Panc1 (cell line): ENCODE data around the gene KCNQ1. TPM values are rescaled to one million over a fixed set of nuclear protein-coding genes. Genes with fewer than 3 reads are reported as not detected.

Experiments used
- ATAC-seq: fragments of 200-7000 bp; cut with Tn5 transposase; 2 replicates; pipeline ENCODE4 v1.9.1; 2020; ENCODE audit warnings: mild to moderate bottlenecking, moderate library complexity
- BruUV-seq: library from RNA; stranded (reverse); fragments of 400-500 nt; replicated peaks from 2 replicates; lab custom pipeline; 2021; lab: Mats Ljungman, UMichigan
- CTCF ChIA-PET: fragments of 300-600 bp; sonication (Branson Sonifier 250); formaldehyde crosslinking; loops from one replicate; lab custom pipeline; 2022; ENCODE audit warnings: antibody characterized with exemption; lab: Charles Lee
- POLR2A ChIA-PET: fragments of 300-600 bp; sonication (Branson Sonifier 250); formaldehyde crosslinking; loops from one replicate; lab custom pipeline; 2022; ENCODE audit warnings: antibody characterized with exemption; lab: Charles Lee
- DNase-seq: peaks from one replicate; pipeline ENCODE4 v3.0.0-alpha.2; 2010; ENCODE audit warnings: low read depth, low spot score
- H3K27ac ChIP-seq: 2 replicates; pipeline ENCODE4 v1.5.1; 2011; ENCODE audit warnings: mild to moderate bottlenecking, low read length, inconsistent platforms
- H3K27me3 ChIP-seq: fragments of 200-500 bp; sonication (Bioruptor generic); 2 replicates; pipeline ENCODE4 v1.6.0; 2014; ENCODE audit warnings: low read length, inconsistent platforms; ENCODE audit not compliant: control insufficient read depth, insufficient read depth
- H3K36me3 ChIP-seq: fragments of 200-500 bp; sonication (Bioruptor generic); 2 replicates; pipeline ENCODE4 v1.5.1; 2014; ENCODE audit warnings: inconsistent platforms, mild to moderate bottlenecking, low read length, moderate library complexity; ENCODE audit not compliant: control insufficient read depth, insufficient read depth
- H3K4me1 ChIP-seq: 2 replicates; pipeline ENCODE4 v1.5.1; 2011; ENCODE audit warnings: inconsistent platforms, mild to moderate bottlenecking, low read length, moderate library complexity; ENCODE audit not compliant: control insufficient read depth, insufficient read depth
- H3K4me3 ChIP-seq, 2 experiments: 2 replicates each; pipeline ENCODE4 v1.5.1; 2011 to 2012; ENCODE audit warnings: low read depth in 2 of 2, low read length in 2 of 2, mild to moderate bottlenecking in 2 of 2, inconsistent platforms in 1 of 2, moderate library complexity in 1 of 2
- H3K9me3 ChIP-seq: fragments of 200-500 bp; sonication (Bioruptor generic); 2 replicates; pipeline ENCODE4 v1.5.1; 2014; ENCODE audit warnings: low read depth, mild to moderate bottlenecking, inconsistent platforms, low read length, moderate library complexity; ENCODE audit not compliant: control insufficient read depth, insufficient read depth
- CTCF ChIP-seq: fragments of 450-650 bp; IDR thresholded peaks from 2 replicates; pipeline ENCODE4 v1.5.1; 2017; ENCODE audit warnings: mild to moderate bottlenecking
- POLR2AphosphoS5 ChIP-seq: IDR thresholded peaks from 2 replicates; pipeline ENCODE4 v1.6.1; 2012; ENCODE audit warnings: mild to moderate bottlenecking, low read depth, low read length, moderate library complexity
- REST ChIP-seq, 2 experiments: IDR thresholded peaks; 2 replicates each; pipeline ENCODE4 v1.6.1; 2011 to 2012; ENCODE audit warnings: low read depth in 2 of 2, control low read depth in 1 of 2, low read length in 1 of 2, mild to moderate bottlenecking in 1 of 2, moderate library complexity in 1 of 2; ENCODE audit not compliant: insufficient read depth in 1 of 2
- SIN3A ChIP-seq: IDR thresholded peaks from 2 replicates; pipeline ENCODE4 v1.6.1; 2012; ENCODE audit warnings: low read depth, mild to moderate bottlenecking, low read length, moderate library complexity, borderline replicate concordance; ENCODE audit not compliant: insufficient read depth
- TCF7L2 ChIP-seq: IDR thresholded peaks from 2 replicates; pipeline ENCODE4 v1.6.1; 2011; ENCODE audit warnings: mild to moderate bottlenecking, low read depth, low read length, inconsistent platforms
- in situ Hi-C: cut with HindIII; loops from 2 replicates; pipeline ENCODE4 v1.10.0; 2016; ENCODE audit warnings: low sequenced_read_pairs, low pct_unique_long_range_greater_than_20kb
- intact Hi-C: fragments of 100-400 bp; cut with micrococcal nuclease; formaldehyde crosslinking; loops from one replicate; pipeline ENCODE4 v1.10.0; 2022; ENCODE audit not compliant: unreplicated experiment
- total RNA-seq: library from RNA; stranded (reverse); gene quantifications from one replicate; pipeline ENCODE4 v1.2.1, GENCODE V29; 2021; ENCODE audit not compliant: unreplicated experiment

KCNQ1 gene
- total RNA-seq, 1 experiment from 2014 or later, result 1.0 TPM

- in situ Hi-C loops, result no loop called here
- DNase-seq, result no peak
Observed at GRCh38 chr11:2509481-2510001, 64.7 kb downstream of the KCNQ1 start.

GRCh38 chr11:2510626-2511402 is 66.0 kb downstream of the KCNQ1 start:
- no peak for TF ChIP-seq SIN3A
- TF ChIP-seq TCF7L2, result no peak
- TF ChIP-seq POLR2AphosphoS5, result no peak
- no peak for TF ChIP-seq REST (IDR thresholded peaks at IDR 0.05; ENCODE audit: insufficient read depth in 1 of 2, low read depth in 2 of 2, low read length in 1 of 2)
- TF ChIP-seq CTCF, result no peak
- intact Hi-C loops, result no loop called here

More at GRCh38 chr11:2509481-2510001, 64.7 kb downstream of the KCNQ1 start:
- Histone ChIP-seq H3K4me1 (no peaks in the 10 kb centered on the region), H3K36me3 (no peaks in the 10 kb centered on the region), H3K27ac (no peak overlapping the region), H3K27me3 (peaks cover 23% of the 10 kb centered on the region), H3K9me3 (no peaks in the 10 kb centered on the region), H3K4me3 (no peak overlapping the region)
- TF ChIP-seq REST (IDR thresholded peaks at IDR 0.05; ENCODE audit: insufficient read depth in 1 of 2, low read depth in 2 of 2, low read length in 1 of 2) (no peak), SIN3A (no peak), TCF7L2 (no peak), POLR2AphosphoS5 (no peak), CTCF (no peak)
- intact Hi-C loops, result no loop called here
- POLR2A ChIA-PET, result no interaction called here
- CTCF ChIA-PET, result no interaction called here
- BruUV-seq, result no TSS peak
- no peak for ATAC-seq

More at GRCh38 chr11:2510626-2511402, 66.0 kb downstream of the KCNQ1 start:
- H3K27ac ChIP-seq, result no peak overlapping the region
- H3K9me3 ChIP-seq, result no peaks in the 10 kb centered on the region
- ChIA-PET POLR2A (no interaction called here), CTCF (no interaction called here)
- DNase-seq, result no peak
- H3K4me3 ChIP-seq, result no peak overlapping the region
- no peaks in the 10 kb centered on the region for H3K36me3 ChIP-seq
- peaks cover 12% of the 10 kb centered on the region for H3K27me3 ChIP-seq
- in situ Hi-C loops, result no loop called here
- ATAC-seq, result no peak
- no peaks in the 10 kb centered on the region for H3K4me1 ChIP-seq
- no TSS peak for BruUV-seq
